Endodermal cell (in vitro differentiated cells): Measurements from ENCODE around the gene ST3GAL3. TPM values are rescaled to one million over a fixed set of nuclear protein-coding genes. Genes with fewer than 3 reads are reported as not detected.
"Not testable (repeated sequence)": the region's sequence is repeated elsewhere in the genome, so short reads cannot be mapped to it uniquely, and the experiment has no call there.

Source experiments
- DNase-seq: peaks from one replicate; pipeline ENCODE4 v3.0.0-alpha.2; 2017
- H3K27ac ChIP-seq: 2 replicates; pipeline ENCODE4 v1.5.1; 2013; ENCODE audit warnings: mild to moderate bottlenecking, low read depth, low read length, moderate library complexity
- H3K27me3 ChIP-seq: 2 replicates; pipeline ENCODE4 v1.6.1; 2013; ENCODE audit warnings: mild to moderate bottlenecking, low read length, moderate library complexity; ENCODE audit not compliant: insufficient read depth, control insufficient read depth, poor library complexity, severe bottlenecking
- H3K36me3 ChIP-seq: 2 replicates; pipeline ENCODE4 v1.7.0; 2013; ENCODE audit warnings: mild to moderate bottlenecking, low read length, moderate library complexity; ENCODE audit not compliant: control insufficient read depth, insufficient read depth
- H3K4me1 ChIP-seq: one replicate; pipeline ENCODE4 v1.7.0; 2013; ENCODE audit warnings: low read length; ENCODE audit not compliant: control insufficient read depth, insufficient read depth
- H3K4me3 ChIP-seq: 2 replicates; pipeline ENCODE4 v1.5.1; 2013; ENCODE audit warnings: mild to moderate bottlenecking, low read length, moderate library complexity
- H3K9ac ChIP-seq: 2 replicates; pipeline ENCODE4 v1.6.1; 2013; ENCODE audit warnings: mild to moderate bottlenecking, low read length, moderate library complexity; ENCODE audit not compliant: poor library complexity, severe bottlenecking; ENCODE audit errors: extremely low read depth
- H3K9me3 ChIP-seq: 2 replicates; pipeline ENCODE4 v1.6.1; 2013; ENCODE audit warnings: mild to moderate bottlenecking, low read length, moderate library complexity; ENCODE audit not compliant: control insufficient read depth
- H3K27ac Mint-ChIP-seq: 2 replicates; pipeline ENCODE4 v1.8.0; 2020; ENCODE audit warnings: mixed read lengths
- H3K27me3 Mint-ChIP-seq: 2 replicates; pipeline ENCODE4 v1.8.0; 2021; ENCODE audit warnings: mild to moderate bottlenecking, mixed read lengths; ENCODE audit not compliant: insufficient read depth
- H3K36me3 Mint-ChIP-seq: 2 replicates; pipeline ENCODE4 v1.8.0; 2020; ENCODE audit warnings: low read depth, mixed read lengths
- H3K4me1 Mint-ChIP-seq: 2 replicates; pipeline ENCODE4 v1.8.0; 2020; ENCODE audit warnings: mixed read lengths
- H3K4me3 Mint-ChIP-seq: 2 replicates; pipeline ENCODE4 v1.8.0; 2020; ENCODE audit warnings: mild to moderate bottlenecking, moderate library complexity, mixed read lengths
- H3K9me3 Mint-ChIP-seq: 2 replicates; pipeline ENCODE4 v1.8.0; 2020; ENCODE audit warnings: mild to moderate bottlenecking, mixed read lengths
- WGBS, 2 experiments: methylation state at CpG; one replicate each; pipeline versions ENCODE4 v1.1.5 to v1.1.7; 2013; ENCODE audit warnings: missing lambda C conversion rate in 2 of 2, mixed read lengths in 1 of 2; ENCODE audit not compliant: insufficient coverage in 1 of 2, insufficient read length in 1 of 2; 5-methylcytosine and 5-hydroxymethylcytosine counted together
- total RNA-seq, 2 donors: library from RNA; stranded (reverse); fragmentation: NEBNext Ultra II Directional in 1 of 2; extraction: Animal tissue kit (Norgen Biotek cat#: 25700) in 1 of 2; gene quantifications; 2 replicates in 1 of 2; 3 replicates in 1 of 2; pipeline ENCODE4 v1.2.1, GENCODE V29; 2021
- TF ChIP-seq, protein P1 (sequence below): fragments of 200-600 bp; sonication (generic); conservative IDR thresholded peaks from 2 replicates; pipeline ENCODE4 v1.5.0; 2021; ENCODE audit warnings: antibody characterized with exemption, mild to moderate bottlenecking

The ST3GAL3 gene
- total RNA-seq, 2 donors from 2014 or later = 15.5 to 15.9 TPM

DNA sequence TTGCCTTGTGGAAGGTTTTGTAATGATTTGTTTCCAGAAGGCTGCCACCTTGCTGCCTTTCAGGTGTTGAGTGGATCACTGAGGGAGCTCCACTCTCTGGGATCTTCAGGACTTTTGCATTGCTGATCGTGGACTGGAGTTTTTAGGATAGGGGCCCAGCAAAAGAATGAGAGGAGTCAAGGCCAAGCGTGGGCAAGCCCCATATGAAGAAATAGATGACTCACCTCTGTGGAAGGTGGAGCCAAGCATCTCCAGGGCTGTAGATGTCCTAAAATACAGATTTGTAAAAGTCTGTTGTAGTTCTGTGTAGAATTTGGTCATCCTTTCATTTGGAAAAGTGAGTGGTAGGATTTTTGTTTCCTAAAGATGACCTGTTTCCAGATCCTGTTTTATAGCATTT lies 67.0 kb downstream of the ST3GAL3 start:
- no peaks in the 10 kb centered on the region for H3K27me3 Mint-ChIP-seq
- 86 to 93% methylated on average over 2 of the region's 2 CpGs for WGBS, 2 experiments

DNA sequence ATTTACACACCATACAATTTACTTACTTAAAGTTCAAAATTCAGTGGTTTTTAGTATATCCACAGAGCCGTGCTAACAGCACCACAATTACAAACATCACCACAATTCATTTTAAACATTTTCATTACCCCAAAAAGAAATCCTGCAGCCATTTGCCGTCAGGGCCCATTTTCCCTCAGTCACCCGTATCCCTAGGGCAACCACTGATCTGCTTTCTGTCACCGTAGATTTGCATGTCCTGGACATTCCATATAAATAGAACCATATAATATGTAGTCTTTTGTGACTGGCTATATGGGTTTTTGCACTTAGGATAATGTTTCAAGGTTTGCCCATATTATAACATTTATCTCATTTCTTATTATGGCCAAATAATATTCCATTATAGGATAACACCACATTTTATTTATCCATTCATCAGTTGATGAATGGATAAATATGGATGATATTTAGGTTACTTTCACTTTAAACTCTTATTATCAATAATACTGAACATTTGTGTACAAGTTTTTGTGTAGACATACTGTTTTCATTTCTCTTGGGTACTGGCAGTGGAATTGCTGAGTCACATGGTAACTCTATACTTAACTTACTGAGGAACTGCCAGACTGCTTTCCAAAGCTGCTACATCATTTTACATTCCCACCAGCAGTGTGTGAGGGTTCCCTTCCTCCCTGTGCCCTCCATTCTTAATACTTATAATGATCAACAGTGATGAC lies 68.9 kb downstream of the ST3GAL3 start:
- peaks cover 19% of the 10 kb centered on the region for H3K9me3 Mint-ChIP-seq
- Histone ChIP-seq H3K27ac (no peak overlapping the region), H3K4me1 (no peaks in the 10 kb centered on the region), H3K9me3 (peaks cover 25% of the 10 kb centered on the region), H3K27me3 (no peaks in the 10 kb centered on the region), H3K4me3 (no peak overlapping the region), H3K9ac (no peak overlapping the region), H3K36me3 (no peaks in the 10 kb centered on the region)
- no peaks in the 10 kb centered on the region for H3K27me3 Mint-ChIP-seq
- TF ChIP-seq, protein P1, sequence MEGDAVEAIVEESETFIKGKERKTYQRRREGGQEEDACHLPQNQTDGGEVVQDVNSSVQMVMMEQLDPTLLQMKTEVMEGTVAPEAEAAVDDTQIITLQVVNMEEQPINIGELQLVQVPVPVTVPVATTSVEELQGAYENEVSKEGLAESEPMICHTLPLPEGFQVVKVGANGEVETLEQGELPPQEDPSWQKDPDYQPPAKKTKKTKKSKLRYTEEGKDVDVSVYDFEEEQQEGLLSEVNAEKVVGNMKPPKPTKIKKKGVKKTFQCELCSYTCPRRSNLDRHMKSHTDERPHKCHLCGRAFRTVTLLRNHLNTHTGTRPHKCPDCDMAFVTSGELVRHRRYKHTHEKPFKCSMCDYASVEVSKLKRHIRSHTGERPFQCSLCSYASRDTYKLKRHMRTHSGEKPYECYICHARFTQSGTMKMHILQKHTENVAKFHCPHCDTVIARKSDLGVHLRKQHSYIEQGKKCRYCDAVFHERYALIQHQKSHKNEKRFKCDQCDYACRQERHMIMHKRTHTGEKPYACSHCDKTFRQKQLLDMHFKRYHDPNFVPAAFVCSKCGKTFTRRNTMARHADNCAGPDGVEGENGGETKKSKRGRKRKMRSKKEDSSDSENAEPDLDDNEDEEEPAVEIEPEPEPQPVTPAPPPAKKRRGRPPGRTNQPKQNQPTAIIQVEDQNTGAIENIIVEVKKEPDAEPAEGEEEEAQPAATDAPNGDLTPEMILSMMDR = no peak
- H3K36me3 Mint-ChIP-seq = peaks cover 18% of the 10 kb centered on the region
- H3K27ac Mint-ChIP-seq = no peak overlapping the region
- no peak for DNase-seq
- 62 to 79% methylated on average over 2 to 4 of the region's 4 CpGs for WGBS, 2 experiments
- no peak overlapping the region for H3K4me3 Mint-ChIP-seq
- H3K4me1 Mint-ChIP-seq = no peaks in the 10 kb centered on the region

More for the DNA sequence above, 67.0 kb downstream of the ST3GAL3 start:
- Histone ChIP-seq H3K4me1 (no peaks in the 10 kb centered on the region), H3K27ac (no peak overlapping the region), H3K27me3 (no peaks in the 10 kb centered on the region), H3K9ac (no peak overlapping the region), H3K9me3 (peaks cover 8% of the 10 kb centered on the region), H3K4me3 (no peak overlapping the region), H3K36me3 (no peaks in the 10 kb centered on the region)
- TF ChIP-seq, protein P1 = no peak
- Mint-ChIP-seq H3K27ac (no peak overlapping the region), H3K4me1 (peaks cover 9% of the 10 kb centered on the region), H3K9me3 (peaks cover 13% of the 10 kb centered on the region), H3K4me3 (no peak overlapping the region), H3K36me3 (peaks cover 16% of the 10 kb centered on the region)
- DNase-seq = no peak

DNA sequence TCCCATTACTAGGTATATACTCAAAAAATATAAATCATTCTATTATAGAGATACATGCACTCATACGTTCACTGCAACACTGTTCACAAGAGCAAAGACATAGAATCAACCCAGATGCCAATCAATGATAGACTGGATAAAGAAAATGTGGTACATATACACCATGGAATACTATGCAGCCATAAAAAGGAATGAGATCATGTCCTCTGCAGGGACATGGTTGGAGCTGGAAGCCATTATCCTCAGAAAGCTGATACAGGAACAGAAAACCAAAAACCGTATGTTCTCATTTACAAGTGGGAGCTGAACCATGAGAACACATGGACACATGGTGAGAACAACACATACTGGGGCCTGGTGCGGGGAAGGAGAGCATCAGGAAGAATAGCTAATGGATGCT lies 70.6 kb downstream of the ST3GAL3 start:
- H3K4me1 ChIP-seq, H3K4me1 Mint-ChIP-seq, H3K27me3 ChIP-seq, DNase-seq, H3K4me3 ChIP-seq, H3K9ac ChIP-seq, H3K27ac ChIP-seq, H3K27me3 Mint-ChIP-seq, H3K36me3 ChIP-seq, H3K27ac Mint-ChIP-seq, H3K4me3 Mint-ChIP-seq: not testable (repeated sequence)
- H3K36me3 Mint-ChIP-seq = peaks cover 18% of the 10 kb centered on the region
- peaks cover 25% of the 10 kb centered on the region for H3K9me3 ChIP-seq
- H3K9me3 Mint-ChIP-seq = peaks cover 19% of the 10 kb centered on the region
- WGBS, 2 experiments = 83 to 98% methylated on average over 1 to 3 of the region's 3 CpGs
